Right ventricle myocardium superior (tissue), 1 donor: ENCODE measurements around the gene INPP4B. TPM values are rescaled to one million over a fixed set of nuclear protein-coding genes. Genes with fewer than 3 reads are reported as not detected.
"Not testable (repeated sequence)": the region's sequence is repeated elsewhere in the genome, so short reads cannot be mapped to it uniquely, and the experiment has no call there.

ENCODE experiments used
- ATAC-seq: fragments of 200-7000 bp; cut with Tn5 transposase; one replicate; pipeline ENCODE4 v1.9.1; 2020; ENCODE audit warnings: mild to moderate bottlenecking; ENCODE audit not compliant: poor library complexity
- DNase-seq: peaks from one replicate; pipeline ENCODE4 v3.0.0-alpha.2; 2020
- intact Hi-C: fragments of 100-400 bp; cut with DNase I; formaldehyde crosslinking; loops from one replicate; pipeline ENCODE4 v1.11.2; 2022
- total RNA-seq: library from RNA; stranded (reverse); fragmentation: NEBNext Ultra II Directional; extraction: Animal tissue kit (Norgen Biotek cat#: 25700); gene quantifications from one replicate; pipeline ENCODE4 v1.2.1, GENCODE V29; 2021
- donor health status: DM: no; HTN: yes; CAD: no; lungs with severe emphysema.

The INPP4B gene
- total RNA-seq, 1 donor from 2014 or later = 10.7 TPM

- intact Hi-C loops = loop anchor here (10.0 kb wide), 1 partner anchor 1674 kb away; no protein-coding TSS in a partner anchor
- no peak for DNase-seq
- ATAC-seq = no peak
Measured at GRCh38 chr4:142838778-142839177, 7.3 kb downstream of the INPP4B start.

- intact Hi-C loops = loop anchor here (10.0 kb wide), 1 partner anchor 1667 kb away; no protein-coding TSS in a partner anchor
- ATAC-seq (no peak), DNase-seq (no peak)
Measured at GRCh38 chr4:142832022-142832421, 14.1 kb downstream of the INPP4B start.

GRCh38 chr4:142826503-142827241, 19.4 kb downstream of the INPP4B start:
- DNase-seq = no peak
- intact Hi-C loops = no loop called here
- ATAC-seq = no peak

DNA sequence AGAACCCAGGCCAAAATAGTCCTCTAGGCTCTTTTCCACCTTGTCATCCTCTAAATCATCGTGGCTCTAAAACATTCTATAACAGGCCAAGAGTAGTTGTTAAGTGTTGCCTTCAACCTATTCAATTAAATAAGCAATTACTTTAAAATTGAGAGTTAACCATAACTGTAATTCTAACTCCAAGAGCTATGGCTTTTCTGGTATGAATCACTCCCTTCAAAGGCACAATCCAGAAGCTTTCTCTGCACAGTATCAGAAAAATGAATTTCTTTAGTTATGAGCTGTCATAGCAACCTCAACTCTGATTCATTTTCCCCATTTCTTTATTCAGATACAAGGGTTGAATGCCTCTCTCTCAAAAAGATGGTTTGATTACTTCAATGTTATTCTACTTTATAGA, 21.7 kb downstream of the INPP4B start:
- DNase-seq (no peak), ATAC-seq (no peak)
- intact Hi-C loops = no loop called here

- DNase-seq = no peak
- ATAC-seq = no peak
- intact Hi-C loops = no loop called here
Measured at GRCh38 chr4:142823796-142824195, 22.3 kb downstream of the INPP4B start.

DNA sequence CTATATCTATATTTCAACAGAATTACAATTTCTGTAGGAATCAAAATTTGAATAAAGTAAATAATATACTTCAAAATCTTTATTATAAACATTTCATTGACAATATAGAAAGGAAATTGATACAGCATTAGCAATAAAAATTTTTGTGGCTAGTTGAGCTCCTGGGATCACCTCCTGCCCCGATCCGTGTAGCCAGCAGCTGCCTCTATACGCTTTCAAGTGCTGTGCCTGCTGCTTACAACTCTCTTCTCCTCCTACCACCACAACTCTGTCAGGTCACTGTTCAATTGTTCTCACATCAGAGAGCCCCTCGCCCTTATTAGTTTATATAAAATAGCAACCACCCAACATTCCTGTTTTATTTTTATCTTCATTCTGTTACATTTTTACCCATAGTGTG, 27.6 kb downstream of the INPP4B start:
- DNase-seq (no peak), ATAC-seq (no peak)
- intact Hi-C loops = no loop called here

GRCh38 chr4:142818031-142818430, 28.1 kb downstream of the INPP4B start:
- ATAC-seq = no peak
- no peak for DNase-seq

GRCh38 chr4:142817442-142817841, 28.7 kb downstream of the INPP4B start:
- intact Hi-C loops = no loop called here
- DNase-seq (no peak), ATAC-seq (peak; percentile 70)

More at GRCh38 chr4:142818031-142818430, 28.1 kb downstream of the INPP4B start:
- intact Hi-C loops = no loop called here

DNA sequence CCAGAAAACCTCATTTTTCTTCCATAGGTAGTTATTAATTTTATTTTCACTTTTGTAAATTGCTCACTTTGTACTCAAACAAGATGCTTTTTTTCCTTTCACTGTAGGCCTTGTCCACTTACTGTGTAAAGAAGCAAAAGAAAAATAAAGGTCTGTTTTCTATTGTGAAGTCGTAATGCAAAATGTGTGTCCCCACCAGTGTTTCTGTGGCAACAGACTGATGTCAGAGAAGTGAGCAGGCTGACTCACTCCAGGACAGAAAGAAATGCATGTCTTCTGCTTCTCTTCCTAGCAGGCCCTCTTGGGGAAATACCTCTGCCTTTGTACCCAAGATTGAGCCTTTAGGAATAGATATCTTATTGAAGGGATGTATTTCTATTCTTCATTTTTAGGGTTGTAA, 30.3 kb downstream of the INPP4B start:
- intact Hi-C loops = no loop called here
- no peak for DNase-seq
- ATAC-seq = no peak

DNA sequence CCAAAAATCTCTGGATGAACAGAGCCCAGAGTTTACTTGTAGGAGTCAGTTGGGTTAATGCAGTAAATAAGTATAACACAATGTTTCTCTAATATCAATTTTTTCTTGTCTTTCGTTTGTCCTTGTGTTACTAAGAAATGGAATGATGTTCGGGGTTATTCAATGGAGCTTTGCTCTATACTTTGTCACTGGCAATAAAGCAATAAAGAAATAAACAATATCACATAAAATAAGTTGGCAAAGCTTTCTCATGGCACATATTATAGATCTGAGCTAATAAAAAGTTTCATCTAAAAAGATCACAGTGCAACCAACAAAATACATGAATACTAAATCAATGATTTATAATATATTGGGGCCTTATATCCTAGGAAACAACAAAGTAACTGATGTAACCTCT, 32.7 kb downstream of the INPP4B start:
- intact Hi-C loops = no loop called here
- no peak for DNase-seq
- ATAC-seq = no peak

- DNase-seq (no peak), ATAC-seq (no peak)
- intact Hi-C loops = no loop called here
Measured at GRCh38 chr4:142812091-142812490, 34.0 kb downstream of the INPP4B start.

- intact Hi-C loops = no loop called here
- ATAC-seq = no peak
- DNase-seq = no peak
Measured at GRCh38 chr4:142811034-142811433, 35.1 kb downstream of the INPP4B start.

- intact Hi-C loops = no loop called here
- no peak for DNase-seq
- no peak for ATAC-seq
Measured at GRCh38 chr4:142809559-142809958, 36.5 kb downstream of the INPP4B start.

- intact Hi-C loops, DNase-seq, ATAC-seq: not testable (repeated sequence)
Measured at GRCh38 chr4:142803879-142804278, 42.2 kb downstream of the INPP4B start.

DNA sequence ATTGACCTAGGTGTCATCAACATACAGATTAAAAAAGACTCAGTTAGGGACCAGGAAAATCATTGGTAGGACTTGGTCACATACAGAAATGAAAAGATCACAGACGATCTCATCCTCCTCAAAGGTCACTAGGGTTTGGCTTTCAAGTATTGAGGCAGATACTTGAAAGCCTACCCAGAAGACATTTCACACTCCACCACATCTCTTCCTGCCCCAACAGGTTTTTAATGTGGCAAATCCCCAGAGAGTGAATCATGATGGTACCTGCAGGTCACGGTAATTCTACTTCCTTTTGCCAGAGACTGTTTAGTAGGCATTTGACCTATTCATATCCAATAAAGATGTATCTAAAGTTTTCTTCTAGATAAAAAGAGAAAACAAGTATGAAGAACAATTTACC, 44.1 kb downstream of the INPP4B start:
- ATAC-seq = no peak
- no peak for DNase-seq
- intact Hi-C loops = no loop called here

DNA sequence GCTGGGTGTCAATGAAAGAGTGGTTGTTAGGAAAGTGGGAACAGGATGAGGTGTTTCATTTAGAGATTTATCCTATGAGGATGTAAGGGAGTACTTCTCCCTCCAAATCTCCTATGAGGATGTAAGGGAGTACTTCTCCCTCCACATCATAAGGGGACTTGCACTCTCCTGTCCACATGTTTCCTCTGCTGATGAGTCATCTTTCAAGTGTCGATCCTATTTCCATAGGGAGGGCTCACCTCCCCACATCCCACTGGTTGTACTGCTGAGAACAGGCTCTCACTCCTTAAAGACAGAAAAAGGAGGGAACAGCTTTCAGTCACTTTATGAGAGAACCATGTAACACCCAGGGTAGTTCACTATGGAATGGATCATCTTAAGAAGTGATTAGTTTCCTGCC, 65.0 kb downstream of the INPP4B start:
- DNase-seq (no peak), ATAC-seq (no peak)
- intact Hi-C loops = no loop called here

- no peak for ATAC-seq
Measured at GRCh38 chr4:142778900-142779299, 67.2 kb downstream of the INPP4B start.

DNA sequence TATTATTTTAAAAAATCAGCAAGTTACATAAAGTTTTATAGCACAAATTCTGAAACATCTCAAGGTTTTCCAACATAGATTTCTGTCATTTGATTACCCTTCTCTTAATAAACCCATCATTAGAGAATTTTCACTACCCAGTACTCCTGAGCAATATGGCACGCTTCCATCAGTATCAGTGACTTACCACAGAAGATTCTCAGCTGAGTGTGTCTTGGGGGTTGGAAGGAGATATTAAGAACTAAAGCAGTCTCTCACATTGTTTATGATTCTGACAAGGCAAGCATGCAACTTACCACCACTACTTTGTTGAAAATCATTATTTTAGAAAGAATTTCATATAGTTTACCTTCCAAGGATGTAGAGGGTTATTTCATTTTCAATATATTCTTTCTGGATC, 67.7 kb downstream of the INPP4B start:
- no peak for DNase-seq
- intact Hi-C loops = no loop called here
- ATAC-seq = no peak

More at GRCh38 chr4:142778900-142779299, 67.2 kb downstream of the INPP4B start:
- intact Hi-C loops = no loop called here
- no peak for DNase-seq

GRCh38 chr4:142777045-142777743, 68.9 kb downstream of the INPP4B start:
- DNase-seq (no peak), ATAC-seq (no peak)
- intact Hi-C loops = no loop called here

GRCh38 chr4:142776026-142776425, 70.1 kb downstream of the INPP4B start:
- ATAC-seq (no peak), DNase-seq (no peak)
- intact Hi-C loops = no loop called here
